Measurements from ENCODE around the gene FRMPD2.

Gene FRMPD2

DNA sequence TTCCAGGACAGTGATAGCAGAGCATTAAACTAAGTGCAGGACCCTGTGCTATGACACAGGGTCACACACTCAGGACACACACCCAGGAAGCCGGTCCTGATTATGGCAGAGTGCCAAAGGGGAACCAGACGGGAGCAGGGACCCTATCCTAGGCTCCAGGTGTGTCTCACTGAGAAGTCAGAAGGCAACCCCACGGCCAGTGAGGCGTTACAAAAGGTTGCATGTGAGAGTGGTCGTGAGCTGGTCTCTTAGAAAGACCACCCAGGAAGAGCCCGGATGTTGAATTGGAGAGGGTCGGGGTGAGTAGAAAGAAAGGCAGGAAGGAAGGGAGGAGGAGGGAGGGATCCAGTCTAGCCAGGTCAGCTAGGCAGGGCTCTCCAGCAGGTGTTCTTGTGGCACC lies 31.0 kb downstream of the FRMPD2 start:
- Histone ChIP-seq H3K27me3 (ENCODE audit: control insufficient read depth, low read length) (no peaks in the 10 kb centered on the region), H3F3A (ENCODE audit: control insufficient read depth, insufficient read depth) (no peaks in the 10 kb centered on the region), H3K9me2 (replicated peaks; ENCODE audit: control insufficient read depth, low read length) (no peaks in the 10 kb centered on the region), H3K79me2 (ENCODE audit: control insufficient read depth, low read length) (no peaks in the 10 kb centered on the region), H3K4me3 (ENCODE audit: low read length) (no peak overlapping the region), H3K36me3 (ENCODE audit: control insufficient read depth, low read length) (no peaks in the 10 kb centered on the region), H3K4me2 (ENCODE audit: low read length) (no peak overlapping the region), H3K4me1 (ENCODE audit: control insufficient read depth, low read length) (no peaks in the 10 kb centered on the region), H3K9me3 (ENCODE audit: control insufficient read depth, insufficient read depth, low read length) (no peaks in the 10 kb centered on the region), H4K20me1 (ENCODE audit: control insufficient read depth, insufficient read depth, low read depth, low read length) (no peaks in the 10 kb centered on the region), H3K27ac (ENCODE audit: low read depth, low read length) (no peak overlapping the region)
- TF ChIP-seq EZH2phosphoT487 (IDR thresholded peaks at IDR 0.05; ENCODE audit: borderline replicate concordance, low read length), result no peak
- TF ChIP-seq, protein P1, sequence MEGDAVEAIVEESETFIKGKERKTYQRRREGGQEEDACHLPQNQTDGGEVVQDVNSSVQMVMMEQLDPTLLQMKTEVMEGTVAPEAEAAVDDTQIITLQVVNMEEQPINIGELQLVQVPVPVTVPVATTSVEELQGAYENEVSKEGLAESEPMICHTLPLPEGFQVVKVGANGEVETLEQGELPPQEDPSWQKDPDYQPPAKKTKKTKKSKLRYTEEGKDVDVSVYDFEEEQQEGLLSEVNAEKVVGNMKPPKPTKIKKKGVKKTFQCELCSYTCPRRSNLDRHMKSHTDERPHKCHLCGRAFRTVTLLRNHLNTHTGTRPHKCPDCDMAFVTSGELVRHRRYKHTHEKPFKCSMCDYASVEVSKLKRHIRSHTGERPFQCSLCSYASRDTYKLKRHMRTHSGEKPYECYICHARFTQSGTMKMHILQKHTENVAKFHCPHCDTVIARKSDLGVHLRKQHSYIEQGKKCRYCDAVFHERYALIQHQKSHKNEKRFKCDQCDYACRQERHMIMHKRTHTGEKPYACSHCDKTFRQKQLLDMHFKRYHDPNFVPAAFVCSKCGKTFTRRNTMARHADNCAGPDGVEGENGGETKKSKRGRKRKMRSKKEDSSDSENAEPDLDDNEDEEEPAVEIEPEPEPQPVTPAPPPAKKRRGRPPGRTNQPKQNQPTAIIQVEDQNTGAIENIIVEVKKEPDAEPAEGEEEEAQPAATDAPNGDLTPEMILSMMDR (IDR thresholded peaks at IDR 0.05; ENCODE audit: low read depth, low read length, poor library complexity, severe bottlenecking), result no peak

DNA sequence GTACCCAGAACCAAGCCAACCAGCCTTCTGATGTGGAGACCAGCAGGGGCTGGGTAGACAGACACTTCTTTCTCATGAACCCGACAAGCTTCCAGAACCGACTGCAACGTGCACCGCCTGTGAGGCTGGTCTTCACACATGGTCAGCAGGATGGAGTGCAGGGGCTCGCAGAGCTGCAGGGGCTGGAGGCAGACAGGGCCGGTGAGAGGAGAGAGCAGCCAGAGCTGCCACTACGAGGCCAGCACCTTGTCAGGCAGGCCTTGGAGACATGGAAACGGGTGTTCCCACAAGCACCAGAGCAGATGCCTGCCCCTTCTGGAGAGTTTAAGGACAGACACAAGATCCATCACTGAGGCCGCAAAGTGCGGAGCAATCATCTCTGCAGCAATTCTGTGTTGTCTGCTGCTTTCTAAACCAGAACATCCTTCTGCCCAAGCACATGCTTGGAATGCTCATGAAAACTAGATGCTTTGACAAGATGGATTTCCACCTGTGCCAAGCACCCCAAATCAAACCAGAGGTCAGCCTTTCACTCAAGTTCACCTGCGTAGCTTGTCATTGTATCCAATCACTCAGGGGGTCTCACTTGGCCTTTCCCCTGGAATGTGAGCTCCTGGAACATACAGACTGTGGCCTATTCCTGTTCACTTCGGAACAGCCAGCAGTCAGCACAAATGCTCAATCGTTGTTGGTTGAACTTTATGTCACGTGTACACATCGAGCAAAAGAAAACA lies 32.2 kb downstream of the FRMPD2 start:
- Histone ChIP-seq H3K79me2 (ENCODE audit: control insufficient read depth, low read length) (no peaks in the 10 kb centered on the region), H3F3A (ENCODE audit: control insufficient read depth, insufficient read depth) (no peaks in the 10 kb centered on the region), H4K20me1 (ENCODE audit: control insufficient read depth, insufficient read depth, low read depth, low read length) (no peaks in the 10 kb centered on the region), H3K27me3 (ENCODE audit: control insufficient read depth, low read length) (no peaks in the 10 kb centered on the region), H3K9me3 (ENCODE audit: control insufficient read depth, insufficient read depth, low read length) (no peaks in the 10 kb centered on the region), H3K9me2 (replicated peaks; ENCODE audit: control insufficient read depth, low read length) (no peaks in the 10 kb centered on the region), H3K4me2 (ENCODE audit: low read length) (no peak overlapping the region), H3K36me3 (ENCODE audit: control insufficient read depth, low read length) (no peaks in the 10 kb centered on the region), H3K4me3 (ENCODE audit: low read length) (no peak overlapping the region), H3K27ac (ENCODE audit: low read depth, low read length) (no peak overlapping the region), H3K4me1 (ENCODE audit: control insufficient read depth, low read length) (no peaks in the 10 kb centered on the region)
- TF ChIP-seq, protein P1 (IDR thresholded peaks at IDR 0.05; ENCODE audit: low read depth, low read length, poor library complexity, severe bottlenecking), result no peak
- no peak for TF ChIP-seq EZH2phosphoT487 (IDR thresholded peaks at IDR 0.05; ENCODE audit: borderline replicate concordance, low read length)

DNA sequence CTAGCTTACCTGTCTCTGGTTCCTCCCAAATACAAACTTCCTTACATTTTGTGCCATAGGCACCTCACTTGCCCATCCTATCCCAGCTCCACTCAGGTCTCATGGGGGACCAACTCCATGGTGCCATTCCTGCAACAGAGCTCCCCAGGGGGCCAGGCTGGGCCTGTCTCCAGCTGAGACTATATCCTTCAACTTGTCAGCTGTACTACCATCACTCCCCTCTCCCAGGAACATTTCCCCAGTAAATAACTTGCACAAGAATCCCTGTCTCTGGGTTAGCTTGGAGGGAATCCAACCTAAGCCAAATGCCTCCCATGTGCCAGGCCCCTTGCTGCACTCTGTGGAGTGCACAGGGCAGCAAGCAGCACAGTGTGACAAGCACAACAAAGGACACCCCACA lies 33.2 kb downstream of the FRMPD2 start:
- Histone ChIP-seq H3K9me2 (replicated peaks; ENCODE audit: control insufficient read depth, low read length) (no peaks in the 10 kb centered on the region), H3K9me3 (ENCODE audit: control insufficient read depth, insufficient read depth, low read length) (no peaks in the 10 kb centered on the region), H3F3A (ENCODE audit: control insufficient read depth, insufficient read depth) (no peaks in the 10 kb centered on the region), H4K20me1 (ENCODE audit: control insufficient read depth, insufficient read depth, low read depth, low read length) (no peaks in the 10 kb centered on the region), H3K36me3 (ENCODE audit: control insufficient read depth, low read length) (no peaks in the 10 kb centered on the region), H3K27me3 (ENCODE audit: control insufficient read depth, low read length) (no peaks in the 10 kb centered on the region), H3K4me3 (ENCODE audit: low read length) (no peak overlapping the region), H3K4me2 (ENCODE audit: low read length) (no peak overlapping the region), H3K4me1 (ENCODE audit: control insufficient read depth, low read length) (no peaks in the 10 kb centered on the region), H3K27ac (ENCODE audit: low read depth, low read length) (no peak overlapping the region), H3K79me2 (ENCODE audit: control insufficient read depth, low read length) (no peaks in the 10 kb centered on the region)
- TF ChIP-seq, protein P1 (IDR thresholded peaks at IDR 0.05; ENCODE audit: low read depth, low read length, poor library complexity, severe bottlenecking), result no peak
- no peak for TF ChIP-seq EZH2phosphoT487 (IDR thresholded peaks at IDR 0.05; ENCODE audit: borderline replicate concordance, low read length)

Measured in DOHH2 (cell line).